Vagina (tissue), 2 donors: ENCODE results near the gene CUX1. TPM values are rescaled to one million over a fixed set of nuclear protein-coding genes. Genes with fewer than 3 reads are reported as not detected.
"Not testable (repeated sequence)": the region's sequence is repeated elsewhere in the genome, so short reads cannot be mapped to it uniquely, and the experiment has no call there.

Experiments
- DNase-seq, 2 donors: peaks; one replicate each; pipeline ENCODE4 v3.0.0-alpha.2; 2017; ENCODE audit errors: extremely low spot score in 2 of 2
- H3K27ac ChIP-seq: fragments of 200-600 bp; sonication (generic); one replicate; pipeline ENCODE4 v1.5.1; 2019
- H3K27me3 ChIP-seq: fragments of 200-600 bp; sonication (generic); one replicate; pipeline ENCODE4 v1.5.1; 2019
- H3K36me3 ChIP-seq, 2 donors: fragments of 200-600 bp; sonication (generic); one replicate each; pipeline ENCODE4 v1.5.1; 2017 to 2019
- H3K4me1 ChIP-seq: fragments of 200-600 bp; sonication (generic); one replicate; pipeline ENCODE4 v1.5.1; 2019
- H3K4me3 ChIP-seq, 2 donors: fragments of 200-600 bp; sonication (generic); 1 replicate in 1 of 2; 2 replicates in 1 of 2; pipeline ENCODE4 v1.5.1; 2016 to 2019
- H3K9me3 ChIP-seq: fragments of 200-600 bp; sonication (generic); one replicate; pipeline ENCODE4 v1.5.1; 2019
- CTCF ChIP-seq, 3 experiments: fragments of 450-650 bp in 2 of 3; fragments of 200-600 bp in 1 of 3; sonication (generic) in 1 of 3; IDR thresholded peaks; one replicate each; pipeline ENCODE4 v1.5.1; 2017 to 2019; ENCODE audit warnings: antibody characterized with exemption in 3 of 3, mild to moderate bottlenecking in 2 of 3, moderate library complexity in 2 of 3
- POLR2A ChIP-seq, 2 donors: fragments of 450-650 bp; IDR thresholded peaks; one replicate each; pipeline ENCODE4 v1.6.1; 2017; ENCODE audit warnings: antibody characterized with exemption in 2 of 2, mild to moderate bottlenecking in 2 of 2, moderate library complexity in 2 of 2
- POLR2AphosphoS5 ChIP-seq, 2 donors: sonication (generic); formaldehyde crosslinking; IDR thresholded peaks; one replicate each; pipeline ENCODE4 v1.9.0; 2017; ENCODE audit warnings: antibody characterized with exemption in 2 of 2, mild to moderate bottlenecking in 2 of 2, low read depth in 1 of 2; ENCODE audit not compliant: insufficient read depth in 1 of 2
- intact Hi-C: fragments of 100-400 bp; cut with DNase I; formaldehyde crosslinking; loops from one replicate; pipeline ENCODE4 v1.15.1; 2023
- total RNA-seq: library from RNA; depleted of rRNA; stranded (reverse); fragments of >200 nt; gene quantifications from one replicate; pipeline ENCODE4 v1.2.3, GENCODE V29; 2016

The CUX1 gene
- total RNA-seq, 1 donor from 2014 or later = 65.3 TPM

DNA sequence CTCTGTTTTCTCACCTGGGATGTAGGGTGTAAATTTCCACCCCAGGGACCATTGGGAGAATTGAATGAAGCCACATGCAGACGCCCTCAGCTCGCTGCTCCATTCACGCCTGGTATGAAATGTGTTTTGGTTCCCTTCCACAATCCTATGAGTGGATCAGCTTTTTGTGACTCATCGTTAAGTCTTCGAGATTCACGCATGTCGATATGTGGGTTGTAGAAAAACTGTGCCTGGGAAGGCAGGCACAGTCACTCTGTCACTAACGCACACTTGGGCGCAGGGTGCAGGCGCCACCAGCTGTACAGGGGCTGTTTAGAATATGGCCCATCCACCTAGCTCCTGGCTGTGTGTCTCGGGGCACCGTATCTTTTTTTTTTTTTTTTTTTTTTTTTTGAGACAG, 405.0 kb downstream of the CUX1 start:
- Histone ChIP-seq H3K4me3 (no peak overlapping the region), H3K27ac (no peak overlapping the region), H3K36me3 (no peaks in the 10 kb centered on the region), H3K4me1 (no peaks in the 10 kb centered on the region), H3K9me3 (no peaks in the 10 kb centered on the region), H3K27me3 (no peaks in the 10 kb centered on the region)
- DNase-seq = no peak
- TF ChIP-seq CTCF (IDR thresholded peaks at IDR 0.05) (no peak), POLR2AphosphoS5 (IDR thresholded peaks at IDR 0.05; ENCODE audit: insufficient read depth in 1 of 2, low read depth in 1 of 2) (no peak), POLR2A (IDR thresholded peaks at IDR 0.05) (no peak)
- intact Hi-C loops = no loop called here

DNA sequence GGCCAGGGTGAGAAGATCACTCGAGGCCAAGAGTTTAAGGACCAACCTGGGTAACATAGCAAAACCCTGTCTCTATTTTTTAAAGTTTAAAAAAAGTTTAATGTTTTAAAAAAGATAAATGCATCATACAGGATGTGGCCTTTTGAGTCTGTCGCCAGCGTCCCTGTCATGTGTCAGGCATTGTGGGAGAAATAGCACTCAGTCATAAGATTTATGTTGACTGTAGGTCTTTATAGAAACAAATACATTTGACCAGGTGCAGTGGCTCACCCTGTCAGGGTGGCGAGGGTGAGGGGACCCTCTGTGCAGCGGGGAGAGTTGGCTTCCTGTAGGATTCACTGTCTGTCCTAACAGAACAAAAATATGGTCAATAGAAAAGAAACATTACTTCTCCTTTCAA, 405.8 kb downstream of the CUX1 start:
- H3K4me1 ChIP-seq = no peaks in the 10 kb centered on the region
- no peaks in the 10 kb centered on the region for H3K27me3 ChIP-seq
- intact Hi-C loops = no loop called here
- no peaks in the 10 kb centered on the region for H3K36me3 ChIP-seq
- no peak overlapping the region for H3K27ac ChIP-seq
- H3K4me3 ChIP-seq = no peak overlapping the region
- no peak for TF ChIP-seq POLR2A (IDR thresholded peaks at IDR 0.05)
- no peak for TF ChIP-seq POLR2AphosphoS5 (IDR thresholded peaks at IDR 0.05; ENCODE audit: insufficient read depth in 1 of 2, low read depth in 1 of 2)
- no peak for TF ChIP-seq CTCF (IDR thresholded peaks at IDR 0.05)
- no peak for DNase-seq
- H3K9me3 ChIP-seq = no peaks in the 10 kb centered on the region

- no peak for DNase-seq
- no peak for TF ChIP-seq POLR2A (IDR thresholded peaks at IDR 0.05)
- no peak for TF ChIP-seq CTCF (IDR thresholded peaks at IDR 0.05)
- TF ChIP-seq POLR2AphosphoS5 (IDR thresholded peaks at IDR 0.05; ENCODE audit: insufficient read depth in 1 of 2, low read depth in 1 of 2) = no peak
- Histone ChIP-seq H3K27ac (no peak overlapping the region), H3K27me3 (no peaks in the 10 kb centered on the region), H3K4me1 (no peaks in the 10 kb centered on the region), H3K4me3 (no peak overlapping the region), H3K36me3 (no peaks in the 10 kb centered on the region), H3K9me3 (no peaks in the 10 kb centered on the region)
- intact Hi-C loops = no loop called here
Measured at GRCh38 chr7:102225025-102225424, 407.6 kb downstream of the CUX1 start.

- TF ChIP-seq POLR2AphosphoS5 (IDR thresholded peaks at IDR 0.05; ENCODE audit: insufficient read depth in 1 of 2, low read depth in 1 of 2) = no peak
- no peak for TF ChIP-seq POLR2A (IDR thresholded peaks at IDR 0.05)
- TF ChIP-seq CTCF (IDR thresholded peaks at IDR 0.05) = no peak
- Histone ChIP-seq H3K4me3 (no peak overlapping the region), H3K27ac (no peak overlapping the region), H3K9me3 (no peaks in the 10 kb centered on the region), H3K27me3 (no peaks in the 10 kb centered on the region), H3K4me1 (no peaks in the 10 kb centered on the region), H3K36me3 (no peaks in the 10 kb centered on the region)
- intact Hi-C loops = no loop called here
- DNase-seq = no peak
Measured at GRCh38 chr7:102227371-102227770, 409.9 kb downstream of the CUX1 start.

GRCh38 chr7:102228935-102229334, 411.5 kb downstream of the CUX1 start:
- no peaks in the 10 kb centered on the region for H3K36me3 ChIP-seq
- TF ChIP-seq CTCF (IDR thresholded peaks at IDR 0.05) (no peak), POLR2AphosphoS5 (IDR thresholded peaks at IDR 0.05; ENCODE audit: insufficient read depth in 1 of 2, low read depth in 1 of 2) (no peak), POLR2A (IDR thresholded peaks at IDR 0.05) (no peak)
- intact Hi-C loops = no loop called here
- no peak overlapping the region for H3K4me3 ChIP-seq
- H3K4me1 ChIP-seq = no peaks in the 10 kb centered on the region
- DNase-seq = no peak
- no peaks in the 10 kb centered on the region for H3K9me3 ChIP-seq
- H3K27ac ChIP-seq = no peak overlapping the region
- no peaks in the 10 kb centered on the region for H3K27me3 ChIP-seq

DNA sequence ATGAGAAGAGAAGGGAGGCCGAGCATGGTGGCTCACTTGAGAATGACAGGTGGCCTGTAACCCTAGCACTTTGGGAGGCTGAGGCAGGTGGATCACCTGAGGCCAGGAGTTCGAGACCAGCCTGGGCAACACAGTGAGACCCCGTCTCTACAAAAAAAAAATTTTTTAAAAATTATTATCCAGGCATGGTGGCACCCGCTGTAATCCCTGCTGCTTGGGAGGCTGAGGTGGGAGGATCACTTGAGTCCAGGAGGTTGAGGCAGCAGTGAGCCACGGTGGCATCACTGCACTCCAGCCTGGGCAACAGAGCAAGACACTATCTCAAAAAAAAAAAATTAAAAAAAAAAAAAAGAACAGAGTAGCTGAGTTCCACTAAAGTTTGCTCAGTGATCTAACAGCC, 412.7 kb downstream of the CUX1 start:
- not testable (repeated sequence) for H3K27ac ChIP-seq, DNase-seq, H3K27me3 ChIP-seq, H3K9me3 ChIP-seq, H3K4me3 ChIP-seq, H3K4me1 ChIP-seq
- peaks cover 0 to 11% of the 10 kb centered on the region in 2 donors for H3K36me3 ChIP-seq
- intact Hi-C loops = loop anchor here (10.0 kb wide), 1 partner anchor 545 kb away; no protein-coding TSS in a partner anchor
